Body of pancreas (tissue), 4 donors: ENCODE data around the gene LMOD2.

Experiments used
- POLR2A ChIP-seq, 3 donors: fragments of 450-650 bp; IDR thresholded peaks; one replicate each; pipeline ENCODE4 v1.6.1; 2016; ENCODE audit warnings: antibody characterized with exemption in 3 of 3, mild to moderate bottlenecking in 2 of 3
- TF ChIP-seq, protein P1 (sequence below), 7 experiments: fragments of 450-650 bp in 4 of 7; fragments of 200-600 bp in 3 of 7; sonication (generic) in 3 of 7; IDR thresholded peaks; one replicate each; pipeline ENCODE4 v1.5.1; 2016 to 2019; ENCODE audit warnings: antibody characterized with exemption in 7 of 7

GRCh38 chr7:123661765-123662164, 6.1 kb downstream of the LMOD2 start:
- TF ChIP-seq, protein P1, sequence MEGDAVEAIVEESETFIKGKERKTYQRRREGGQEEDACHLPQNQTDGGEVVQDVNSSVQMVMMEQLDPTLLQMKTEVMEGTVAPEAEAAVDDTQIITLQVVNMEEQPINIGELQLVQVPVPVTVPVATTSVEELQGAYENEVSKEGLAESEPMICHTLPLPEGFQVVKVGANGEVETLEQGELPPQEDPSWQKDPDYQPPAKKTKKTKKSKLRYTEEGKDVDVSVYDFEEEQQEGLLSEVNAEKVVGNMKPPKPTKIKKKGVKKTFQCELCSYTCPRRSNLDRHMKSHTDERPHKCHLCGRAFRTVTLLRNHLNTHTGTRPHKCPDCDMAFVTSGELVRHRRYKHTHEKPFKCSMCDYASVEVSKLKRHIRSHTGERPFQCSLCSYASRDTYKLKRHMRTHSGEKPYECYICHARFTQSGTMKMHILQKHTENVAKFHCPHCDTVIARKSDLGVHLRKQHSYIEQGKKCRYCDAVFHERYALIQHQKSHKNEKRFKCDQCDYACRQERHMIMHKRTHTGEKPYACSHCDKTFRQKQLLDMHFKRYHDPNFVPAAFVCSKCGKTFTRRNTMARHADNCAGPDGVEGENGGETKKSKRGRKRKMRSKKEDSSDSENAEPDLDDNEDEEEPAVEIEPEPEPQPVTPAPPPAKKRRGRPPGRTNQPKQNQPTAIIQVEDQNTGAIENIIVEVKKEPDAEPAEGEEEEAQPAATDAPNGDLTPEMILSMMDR (IDR thresholded peaks at IDR 0.05), result no peak
- TF ChIP-seq POLR2A (IDR thresholded peaks at IDR 0.05), result no peak
